Kidney epithelial cell (primary cell): Measurements from ENCODE around the gene TMEM178B. TPM values are rescaled to one million over a fixed set of nuclear protein-coding genes. Genes with fewer than 3 reads are reported as not detected.

Experiments
- DNase-seq: peaks from one replicate; pipeline ENCODE4 v3.0.0-alpha.2; 2010; ENCODE audit warnings: low read depth
- H3K27me3 ChIP-seq: 2 replicates; pipeline ENCODE4 v1.6.0; 2011; ENCODE audit warnings: low read length; ENCODE audit not compliant: control insufficient read depth, insufficient read depth
- H3K36me3 ChIP-seq: 2 replicates; pipeline ENCODE4 v1.5.1; 2011; ENCODE audit warnings: low read length; ENCODE audit not compliant: control insufficient read depth, insufficient read depth
- H3K4me3 ChIP-seq: 2 replicates; pipeline ENCODE4 v1.5.1; 2011; ENCODE audit warnings: low read depth, mild to moderate bottlenecking, control low read depth, low read length
- total RNA-seq: library from RNA; depleted of rRNA; stranded (reverse); fragments of >200 nt; gene quantifications from 2 replicates; pipeline ENCODE4 v1.2.3, GENCODE V29; 2015
- TF ChIP-seq, protein P1 (sequence below): IDR thresholded peaks from 2 replicates; pipeline ENCODE4 v1.5.1; 2011; ENCODE audit warnings: mild to moderate bottlenecking, moderate library complexity, low read length, control low read depth, inconsistent platforms; ENCODE audit not compliant: insufficient read depth, poor library complexity, severe bottlenecking

Gene TMEM178B
- total RNA-seq, 1 donor from 2014 or later: 9.7 TPM

DNA sequence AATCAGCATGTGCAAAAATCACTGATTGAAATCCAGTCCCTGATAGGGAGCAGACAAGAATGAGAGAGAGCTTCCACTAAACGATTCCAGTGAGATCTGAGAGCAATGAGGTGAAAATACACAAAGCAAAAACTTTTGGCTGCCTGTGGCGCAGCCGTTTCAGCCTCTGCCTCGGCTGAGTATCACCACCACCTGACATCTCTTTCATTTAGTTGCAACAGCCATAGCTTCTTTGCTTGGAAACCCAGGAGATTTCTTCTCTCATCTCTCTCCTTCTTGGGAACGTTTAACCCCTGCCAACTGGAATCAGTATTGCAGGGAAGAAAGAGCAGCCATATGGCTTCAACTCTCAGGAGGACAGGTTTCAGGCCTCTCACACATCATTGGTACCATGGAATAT, 240.0 kb downstream of the TMEM178B start:
- H3K36me3 ChIP-seq: no peaks in the 10 kb centered on the region
- TF ChIP-seq, protein P1, sequence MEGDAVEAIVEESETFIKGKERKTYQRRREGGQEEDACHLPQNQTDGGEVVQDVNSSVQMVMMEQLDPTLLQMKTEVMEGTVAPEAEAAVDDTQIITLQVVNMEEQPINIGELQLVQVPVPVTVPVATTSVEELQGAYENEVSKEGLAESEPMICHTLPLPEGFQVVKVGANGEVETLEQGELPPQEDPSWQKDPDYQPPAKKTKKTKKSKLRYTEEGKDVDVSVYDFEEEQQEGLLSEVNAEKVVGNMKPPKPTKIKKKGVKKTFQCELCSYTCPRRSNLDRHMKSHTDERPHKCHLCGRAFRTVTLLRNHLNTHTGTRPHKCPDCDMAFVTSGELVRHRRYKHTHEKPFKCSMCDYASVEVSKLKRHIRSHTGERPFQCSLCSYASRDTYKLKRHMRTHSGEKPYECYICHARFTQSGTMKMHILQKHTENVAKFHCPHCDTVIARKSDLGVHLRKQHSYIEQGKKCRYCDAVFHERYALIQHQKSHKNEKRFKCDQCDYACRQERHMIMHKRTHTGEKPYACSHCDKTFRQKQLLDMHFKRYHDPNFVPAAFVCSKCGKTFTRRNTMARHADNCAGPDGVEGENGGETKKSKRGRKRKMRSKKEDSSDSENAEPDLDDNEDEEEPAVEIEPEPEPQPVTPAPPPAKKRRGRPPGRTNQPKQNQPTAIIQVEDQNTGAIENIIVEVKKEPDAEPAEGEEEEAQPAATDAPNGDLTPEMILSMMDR: no peak
- no peak for DNase-seq
- H3K27me3 ChIP-seq: no peaks in the 10 kb centered on the region
- no peak overlapping the region for H3K4me3 ChIP-seq

DNA sequence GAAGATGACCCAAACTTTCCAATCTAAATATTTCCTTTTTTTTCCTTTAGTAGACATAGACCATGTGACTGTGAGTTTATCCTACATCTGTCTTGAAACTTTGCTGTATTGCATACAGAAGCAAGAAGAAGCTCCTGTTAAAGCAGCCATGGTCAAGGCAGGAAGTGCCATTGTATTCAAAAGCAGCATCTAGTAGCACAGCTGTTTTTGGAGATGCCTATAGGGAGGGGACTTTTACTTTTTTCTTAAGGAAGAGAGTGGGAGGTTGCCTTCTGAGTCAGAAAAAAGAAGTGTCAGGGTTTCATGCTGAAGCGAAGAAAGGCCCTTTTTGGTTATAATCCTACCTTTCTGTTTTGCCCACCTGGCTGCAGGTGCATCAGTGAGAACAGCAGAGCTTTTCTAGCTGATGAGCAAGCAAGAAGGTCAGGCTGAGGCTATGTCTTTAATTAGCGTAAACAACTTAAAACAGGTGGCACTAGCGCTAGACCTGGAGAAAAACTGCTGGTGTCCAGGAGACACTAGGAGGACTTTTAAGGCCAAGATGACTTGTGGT, 243.2 kb downstream of the TMEM178B start:
- TF ChIP-seq, protein P1: no peak
- DNase-seq: no peak
- Histone ChIP-seq H3K4me3 (no peak overlapping the region), H3K27me3 (no peaks in the 10 kb centered on the region), H3K36me3 (no peaks in the 10 kb centered on the region)

DNA sequence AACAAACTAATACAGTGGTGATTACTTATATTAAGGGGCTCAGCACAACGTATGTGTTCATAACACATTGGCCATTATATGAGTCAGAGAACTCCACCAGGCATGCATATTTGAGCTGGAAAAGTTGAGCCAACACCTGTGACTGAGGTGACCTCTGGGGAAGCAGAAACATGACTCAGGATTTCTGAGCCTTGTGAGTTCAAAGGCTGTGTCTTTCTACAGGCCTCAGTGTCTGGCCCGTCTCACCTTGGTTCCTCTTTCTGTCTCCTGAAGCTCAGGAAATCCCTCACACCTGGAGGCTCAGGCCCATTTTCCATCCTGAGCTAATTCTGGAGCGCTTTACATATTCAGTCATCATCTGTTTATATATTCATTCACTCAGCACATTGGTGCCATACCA, 246.4 kb downstream of the TMEM178B start:
- TF ChIP-seq, protein P1: no peak
- Histone ChIP-seq H3K36me3 (no peaks in the 10 kb centered on the region), H3K27me3 (no peaks in the 10 kb centered on the region), H3K4me3 (no peak overlapping the region)
- no peak for DNase-seq

DNA sequence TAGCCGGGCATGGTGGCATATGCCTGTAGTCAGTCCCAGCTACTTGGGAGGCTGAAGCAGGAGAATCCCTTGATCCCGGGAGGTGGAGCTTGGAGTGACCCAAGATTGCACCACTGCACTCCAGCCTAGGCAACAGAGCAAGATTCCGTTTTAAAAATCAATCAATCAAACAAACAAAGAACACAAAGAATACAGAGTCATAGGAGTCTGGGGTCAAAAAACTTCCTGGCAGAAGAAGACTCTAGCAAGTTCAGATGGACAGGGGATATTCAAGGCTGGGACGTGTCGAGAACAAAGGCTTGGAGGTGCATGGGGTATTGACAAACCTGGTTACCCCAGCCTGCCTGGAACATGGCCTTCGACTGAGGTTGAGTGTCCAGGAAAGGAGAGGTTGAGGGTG, 248.5 kb downstream of the TMEM178B start:
- H3K27me3 ChIP-seq: no peaks in the 10 kb centered on the region
- H3K4me3 ChIP-seq: no peak overlapping the region
- no peak for DNase-seq
- TF ChIP-seq, protein P1: no peak
- no peaks in the 10 kb centered on the region for H3K36me3 ChIP-seq

DNA sequence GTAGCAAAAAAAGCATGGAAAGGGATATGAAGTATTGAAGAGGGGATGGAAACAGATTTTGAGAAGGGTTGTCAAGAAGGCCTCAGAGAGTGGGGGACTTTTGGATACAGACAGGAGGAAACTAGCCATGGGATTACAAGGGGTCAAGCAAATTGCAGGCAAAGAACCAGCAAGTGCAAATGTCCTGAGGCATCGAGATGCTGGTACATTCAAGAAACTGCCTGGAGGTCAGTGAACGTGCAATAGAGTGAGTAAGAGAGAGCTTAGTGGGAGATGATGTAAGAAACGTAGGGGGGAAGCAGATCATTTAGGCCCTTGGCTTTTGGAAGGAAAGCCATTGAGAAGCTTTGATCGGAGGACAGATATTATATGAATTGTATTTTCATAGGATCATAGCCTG, 250.0 kb downstream of the TMEM178B start:
- Histone ChIP-seq H3K27me3 (no peaks in the 10 kb centered on the region), H3K36me3 (no peaks in the 10 kb centered on the region), H3K4me3 (no peak overlapping the region)
- TF ChIP-seq, protein P1: no peak
- no peak for DNase-seq

DNA sequence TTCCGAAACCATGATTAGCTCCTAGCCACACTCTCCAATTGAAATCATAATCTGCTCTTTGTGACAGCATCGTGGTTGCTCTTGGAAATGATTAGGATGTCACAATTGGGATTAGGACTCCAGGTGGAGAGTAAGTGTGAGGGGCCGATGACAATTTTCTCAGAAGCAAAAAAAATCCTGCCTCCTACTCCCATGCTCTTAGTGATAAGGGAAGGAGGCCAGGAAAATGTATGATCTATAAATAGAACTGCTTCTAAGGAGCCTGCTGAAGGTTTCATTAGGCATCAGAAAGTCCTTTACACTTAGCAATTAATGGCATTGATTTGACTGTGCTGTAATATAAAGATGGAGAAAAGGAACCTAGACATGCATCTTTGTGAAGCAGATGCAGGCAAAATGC, 251.0 kb downstream of the TMEM178B start:
- no peaks in the 10 kb centered on the region for H3K36me3 ChIP-seq
- H3K27me3 ChIP-seq: no peaks in the 10 kb centered on the region
- TF ChIP-seq, protein P1: no peak
- no peak overlapping the region for H3K4me3 ChIP-seq
- DNase-seq: no peak
